Measurements from ENCODE around the gene OXER1.

Gene OXER1

GRCh38 chr2:42764096-42764495 is at the start of gene OXER1:
OXER1 (minus strand) TSS chr2:42764135; CDS start chr2:42764062, 73 bp downstream.
- no peak for DNase-seq

GRCh38 chr2:42812899-42813479 is 49.1 kb upstream of the OXER1 start:
- peak in 2 of 3 experiments; percentile 7 to 39 for DNase-seq

GRCh38 chr2:42810971-42811811 is 47.3 kb upstream of the OXER1 start:
- DNase-seq, result peak in 2 of 3 experiments; percentile 80 to 88

GRCh38 chr2:42810121-42810970 is 46.4 kb upstream of the OXER1 start:
- DNase-seq, result peak; percentile 97 to 100 (median 99)

GRCh38 chr2:42809819-42810120 is 45.8 kb upstream of the OXER1 start:
- peak; percentile 79 to 98 (median 94) for DNase-seq

- DNase-seq, result peak in 2 of 3 experiments; percentile 66 to 87
Observed at GRCh38 chr2:42809131-42809818, 45.3 kb upstream of the OXER1 start.

- DNase-seq, result no peak
Observed at GRCh38 chr2:42808301-42808700, 44.4 kb upstream of the OXER1 start.

- no peak for DNase-seq
Observed at GRCh38 chr2:42806786-42807185, 42.9 kb upstream of the OXER1 start.

- DNase-seq, result no peak
Observed at GRCh38 chr2:42804891-42805290, 41.0 kb upstream of the OXER1 start.

GRCh38 chr2:42804338-42804737 is 40.4 kb upstream of the OXER1 start:
- no peak for DNase-seq

- no peak for DNase-seq
Observed at GRCh38 chr2:42802150-42802549, 38.2 kb upstream of the OXER1 start.

GRCh38 chr2:42801381-42801780 is 37.4 kb upstream of the OXER1 start:
- no peak for DNase-seq

- DNase-seq, result no peak
Observed at GRCh38 chr2:42800981-42801380, 37.0 kb upstream of the OXER1 start.

- no peak for DNase-seq
Observed at GRCh38 chr2:42800461-42800962, 36.6 kb upstream of the OXER1 start.

- no peak for DNase-seq
Observed at GRCh38 chr2:42799881-42800280, 35.9 kb upstream of the OXER1 start.

GRCh38 chr2:42797281-42797680 is 33.3 kb upstream of the OXER1 start:
- no peak for DNase-seq

GRCh38 chr2:42796427-42797248 is 32.7 kb upstream of the OXER1 start:
- no peak for DNase-seq

- no peak for DNase-seq
Observed at GRCh38 chr2:42795841-42796301, 31.9 kb upstream of the OXER1 start.

- no peak for DNase-seq
Observed at GRCh38 chr2:42795275-42795674, 31.3 kb upstream of the OXER1 start.

- DNase-seq, result no peak
Observed at GRCh38 chr2:42794271-42795046, 30.5 kb upstream of the OXER1 start.

All from NCI-H1417 (cell line).